G401 (cell line): ENCODE data around the gene FOS. TPM values are rescaled to one million over a fixed set of nuclear protein-coding genes. Genes with fewer than 3 reads are reported as not detected.
"Not testable (repeated sequence)": the region's sequence is repeated elsewhere in the genome, so short reads cannot be mapped to it uniquely, and the experiment has no call there.

Source experiments
- DNase-seq: peaks from one replicate; pipeline ENCODE4 v3.0.0-alpha.2; 2015; ENCODE audit warnings: low spot score
- in situ Hi-C: cut with HindIII; loops from 2 replicates; pipeline ENCODE4 v1.10.0; 2016; ENCODE audit warnings: low sequenced_read_pairs, mixed read lengths
- total RNA-seq: library from RNA; depleted of rRNA; stranded (reverse); fragments of >200 nt; shearing (Covaris generic); gene quantifications from 2 replicates; pipeline ENCODE4 v1.2.3, GENCODE V29; 2014

FOS gene
- total RNA-seq, 1 experiment from 2014 or later: 41.0 TPM

GRCh38 chr14:75289840-75290388 is 11.3 kb downstream of the FOS start:
- in situ Hi-C loops: no loop called here
- DNase-seq: no peak

GRCh38 chr14:75290851-75291250 is 12.2 kb downstream of the FOS start:
- DNase-seq: no peak
- in situ Hi-C loops: no loop called here

GRCh38 chr14:75291331-75291730 is 12.7 kb downstream of the FOS start:
- in situ Hi-C loops: no loop called here
- no peak for DNase-seq

- in situ Hi-C loops: no loop called here
- no peak for DNase-seq
Measured at GRCh38 chr14:75292101-75292563, 13.5 kb downstream of the FOS start.

- in situ Hi-C loops: no loop called here
- DNase-seq: no peak
Measured at GRCh38 chr14:75292886-75293285, 14.3 kb downstream of the FOS start.

GRCh38 chr14:75293920-75294648 is 15.5 kb downstream of the FOS start:
- in situ Hi-C loops: no loop called here

GRCh38 chr14:75294649-75295033 is 16.0 kb downstream of the FOS start:
- in situ Hi-C loops: no loop called here
- no peak for DNase-seq

More at GRCh38 chr14:75293920-75294648, 15.5 kb downstream of the FOS start:
- DNase-seq: peak; percentile 92

GRCh38 chr14:75295061-75295461 is 16.4 kb downstream of the FOS start:
- DNase-seq: peak; percentile 50
- in situ Hi-C loops: no loop called here

- in situ Hi-C loops: no loop called here
- peak; percentile 76 for DNase-seq
Measured at GRCh38 chr14:75295491-75296345, 17.1 kb downstream of the FOS start.

GRCh38 chr14:75297411-75298040 is 18.9 kb downstream of the FOS start:
- DNase-seq: no peak

GRCh38 chr14:75298187-75298965 is 19.7 kb downstream of the FOS start:
- no peak for DNase-seq
- in situ Hi-C loops: no loop called here

More at GRCh38 chr14:75297411-75298040, 18.9 kb downstream of the FOS start:
- in situ Hi-C loops: no loop called here

- in situ Hi-C loops: no loop called here
- no peak for DNase-seq
Measured at GRCh38 chr14:75299059-75299458, 20.4 kb downstream of the FOS start.

GRCh38 chr14:75299576-75299975 is 20.9 kb downstream of the FOS start:
- in situ Hi-C loops: no loop called here

GRCh38 chr14:75301666-75302325 is 23.2 kb downstream of the FOS start:
- DNase-seq: no peak
- in situ Hi-C loops: loop anchor here (25.0 kb wide), 1 partner anchor 164 kb away; the partner anchor contains the start of gene NEK9

More at GRCh38 chr14:75299576-75299975, 20.9 kb downstream of the FOS start:
- no peak for DNase-seq

- DNase-seq: peak; percentile 78
- in situ Hi-C loops: loop anchor here (25.0 kb wide), 1 partner anchor 166 kb away; the partner anchor contains the start of gene NEK9
Measured at GRCh38 chr14:75303381-75303789, 24.8 kb downstream of the FOS start.

- DNase-seq: not testable (repeated sequence)
- in situ Hi-C loops: loop anchor here (25.0 kb wide), 1 partner anchor 169 kb away; the partner anchor contains the start of gene NEK9
Measured at GRCh38 chr14:75306410-75306809, 27.8 kb downstream of the FOS start.

GRCh38 chr14:75306927-75307699 is 28.5 kb downstream of the FOS start:
- DNase-seq: no peak
- in situ Hi-C loops: loop anchor here (25.0 kb wide), 1 partner anchor 170 kb away; the partner anchor contains the start of gene NEK9
